Measurements from ENCODE around the gene OR51A7.

DNA sequence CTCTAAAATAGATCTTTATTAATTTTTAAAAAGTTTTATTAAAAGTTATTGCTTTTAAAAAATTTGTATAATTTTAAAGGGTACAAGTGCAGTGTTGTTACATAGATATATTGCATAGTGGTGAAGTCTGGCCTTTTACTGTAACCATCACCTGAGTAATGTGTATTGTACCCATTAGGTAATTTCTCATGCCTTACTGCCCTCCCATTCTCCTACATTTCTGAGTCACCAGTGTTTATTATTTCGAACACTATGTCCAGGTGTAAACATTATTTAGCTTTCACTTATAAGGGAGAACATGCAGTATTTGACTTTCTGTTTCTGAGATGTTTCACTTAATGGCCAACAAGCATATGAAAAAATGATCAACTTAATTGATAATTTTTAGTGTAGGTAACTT is 18.2 kb downstream of the OR51A7 start:
- TF ChIP-seq, protein P1, sequence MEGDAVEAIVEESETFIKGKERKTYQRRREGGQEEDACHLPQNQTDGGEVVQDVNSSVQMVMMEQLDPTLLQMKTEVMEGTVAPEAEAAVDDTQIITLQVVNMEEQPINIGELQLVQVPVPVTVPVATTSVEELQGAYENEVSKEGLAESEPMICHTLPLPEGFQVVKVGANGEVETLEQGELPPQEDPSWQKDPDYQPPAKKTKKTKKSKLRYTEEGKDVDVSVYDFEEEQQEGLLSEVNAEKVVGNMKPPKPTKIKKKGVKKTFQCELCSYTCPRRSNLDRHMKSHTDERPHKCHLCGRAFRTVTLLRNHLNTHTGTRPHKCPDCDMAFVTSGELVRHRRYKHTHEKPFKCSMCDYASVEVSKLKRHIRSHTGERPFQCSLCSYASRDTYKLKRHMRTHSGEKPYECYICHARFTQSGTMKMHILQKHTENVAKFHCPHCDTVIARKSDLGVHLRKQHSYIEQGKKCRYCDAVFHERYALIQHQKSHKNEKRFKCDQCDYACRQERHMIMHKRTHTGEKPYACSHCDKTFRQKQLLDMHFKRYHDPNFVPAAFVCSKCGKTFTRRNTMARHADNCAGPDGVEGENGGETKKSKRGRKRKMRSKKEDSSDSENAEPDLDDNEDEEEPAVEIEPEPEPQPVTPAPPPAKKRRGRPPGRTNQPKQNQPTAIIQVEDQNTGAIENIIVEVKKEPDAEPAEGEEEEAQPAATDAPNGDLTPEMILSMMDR (IDR thresholded peaks at IDR 0.05; ENCODE audit: poor library complexity), result no peak
- no peak for TF ChIP-seq EZH2 (IDR thresholded peaks at IDR 0.05; ENCODE audit: borderline replicate concordance)
- TF ChIP-seq EZH2phosphoT487 (IDR thresholded peaks at IDR 0.05; ENCODE audit: low read depth, severe bottlenecking, unreplicated experiment), result no peak

Measured in hepatocyte (in vitro differentiated cells).